ENCODE data around the gene SIPA1L3.

SIPA1L3 gene

DNA sequence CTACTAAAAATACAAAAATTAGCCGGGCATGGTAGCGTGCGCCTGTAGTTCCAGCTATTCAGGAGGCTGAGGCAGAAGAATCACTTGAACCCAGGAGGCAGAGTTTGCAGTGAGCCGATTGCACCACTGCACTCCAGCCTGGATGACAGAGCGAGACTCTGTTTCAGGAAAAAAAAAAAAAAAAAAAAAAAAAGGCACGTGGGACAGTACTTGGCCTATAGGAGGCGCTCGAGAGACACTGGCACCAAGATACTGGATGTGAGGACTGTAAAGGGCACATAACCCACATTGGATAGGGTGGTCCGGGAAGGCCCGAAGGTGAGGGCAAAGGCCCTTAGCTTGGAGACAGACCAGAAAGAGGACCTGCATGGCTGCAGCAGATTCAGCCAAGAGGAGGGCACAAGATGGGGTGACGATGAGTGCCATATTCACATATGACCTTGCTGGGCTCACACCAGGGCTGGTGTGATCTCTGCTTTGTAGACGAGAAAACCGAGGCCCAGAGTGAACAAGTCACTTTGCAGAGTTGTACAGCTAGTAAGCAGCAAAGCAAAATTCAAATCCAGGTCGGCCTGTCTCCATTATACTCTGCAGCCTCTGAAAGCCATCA, 227.6 kb downstream of the SIPA1L3 start:
- DNase-seq (ENCODE audit: low read depth, low spot score) = no peak
- H3K36me3 ChIP-seq (ENCODE audit: control insufficient read depth, insufficient read depth, low read length) = no peaks in the 10 kb centered on the region; the same call in 1 of the 2 replicates

GRCh38 chr19:38135150-38135998, 228.4 kb downstream of the SIPA1L3 start:
- Histone ChIP-seq H3K9me3 (ENCODE audit: control insufficient read depth, insufficient read depth, low read length) (no peaks in the 10 kb centered on the region), H3K4me1 (ENCODE audit: control insufficient read depth, insufficient read depth, low read length) (no peaks in the 10 kb centered on the region), H3K27me3 (ENCODE audit: control insufficient read depth, insufficient read depth, low read length) (no peaks in the 10 kb centered on the region), H3K27ac (ENCODE audit: low read length) (no peak overlapping the region), H3K36me3 (ENCODE audit: control insufficient read depth, insufficient read depth, low read length) (no peaks in the 10 kb centered on the region; the same call in 1 of the 2 replicates), H3K4me3 (ENCODE audit: low read length) (no peak overlapping the region)
- no peak for DNase-seq (ENCODE audit: low read depth, low spot score)
- WGBS (ENCODE audit: insufficient coverage, insufficient read length) = no CpG with 5 or more reads among the region's 21 CpGs

More for the DNA sequence above, 227.6 kb downstream of the SIPA1L3 start:
- Histone ChIP-seq H3K27me3 (ENCODE audit: control insufficient read depth, insufficient read depth, low read length) (no peaks in the 10 kb centered on the region), H3K4me3 (ENCODE audit: low read length) (no peak overlapping the region), H3K27ac (ENCODE audit: low read length) (no peak overlapping the region), H3K4me1 (ENCODE audit: control insufficient read depth, insufficient read depth, low read length) (no peaks in the 10 kb centered on the region), H3K9me3 (ENCODE audit: control insufficient read depth, insufficient read depth, low read length) (no peaks in the 10 kb centered on the region)
- WGBS (ENCODE audit: insufficient coverage, insufficient read length) = no CpG with 5 or more reads among the region's 14 CpGs

- Histone ChIP-seq H3K36me3 (ENCODE audit: control insufficient read depth, insufficient read depth, low read length) (0 out of 2 replicates have a peak, but pooled peaks cover 2% of the 10 kb centered on the region), H3K27me3 (ENCODE audit: control insufficient read depth, insufficient read depth, low read length) (no peaks in the 10 kb centered on the region), H3K4me3 (ENCODE audit: low read length) (no peak overlapping the region), H3K27ac (ENCODE audit: low read length) (no peak overlapping the region), H3K4me1 (ENCODE audit: control insufficient read depth, insufficient read depth, low read length) (no peaks in the 10 kb centered on the region), H3K9me3 (ENCODE audit: control insufficient read depth, insufficient read depth, low read length) (no peaks in the 10 kb centered on the region)
- WGBS (ENCODE audit: insufficient coverage, insufficient read length) = no CpG with 5 or more reads among the region's 6 CpGs
- no peak for DNase-seq (ENCODE audit: low read depth, low spot score)
Observed at GRCh38 chr19:38139122-38139521, 232.1 kb downstream of the SIPA1L3 start.

- WGBS (ENCODE audit: insufficient coverage, insufficient read length) = 100% methylated on average over 1 of the region's 13 CpGs
- Histone ChIP-seq H3K27ac (ENCODE audit: low read length) (no peak overlapping the region), H3K36me3 (ENCODE audit: control insufficient read depth, insufficient read depth, low read length) (peaks cover 2% of the 10 kb centered on the region; the same call in 1 of the 2 replicates), H3K27me3 (ENCODE audit: control insufficient read depth, insufficient read depth, low read length) (no peaks in the 10 kb centered on the region), H3K9me3 (ENCODE audit: control insufficient read depth, insufficient read depth, low read length) (no peaks in the 10 kb centered on the region), H3K4me1 (ENCODE audit: control insufficient read depth, insufficient read depth, low read length) (no peaks in the 10 kb centered on the region), H3K4me3 (ENCODE audit: low read length) (no peak overlapping the region)
- no peak for DNase-seq (ENCODE audit: low read depth, low spot score)
Observed at GRCh38 chr19:38141108-38141507, 234.1 kb downstream of the SIPA1L3 start.

DNA sequence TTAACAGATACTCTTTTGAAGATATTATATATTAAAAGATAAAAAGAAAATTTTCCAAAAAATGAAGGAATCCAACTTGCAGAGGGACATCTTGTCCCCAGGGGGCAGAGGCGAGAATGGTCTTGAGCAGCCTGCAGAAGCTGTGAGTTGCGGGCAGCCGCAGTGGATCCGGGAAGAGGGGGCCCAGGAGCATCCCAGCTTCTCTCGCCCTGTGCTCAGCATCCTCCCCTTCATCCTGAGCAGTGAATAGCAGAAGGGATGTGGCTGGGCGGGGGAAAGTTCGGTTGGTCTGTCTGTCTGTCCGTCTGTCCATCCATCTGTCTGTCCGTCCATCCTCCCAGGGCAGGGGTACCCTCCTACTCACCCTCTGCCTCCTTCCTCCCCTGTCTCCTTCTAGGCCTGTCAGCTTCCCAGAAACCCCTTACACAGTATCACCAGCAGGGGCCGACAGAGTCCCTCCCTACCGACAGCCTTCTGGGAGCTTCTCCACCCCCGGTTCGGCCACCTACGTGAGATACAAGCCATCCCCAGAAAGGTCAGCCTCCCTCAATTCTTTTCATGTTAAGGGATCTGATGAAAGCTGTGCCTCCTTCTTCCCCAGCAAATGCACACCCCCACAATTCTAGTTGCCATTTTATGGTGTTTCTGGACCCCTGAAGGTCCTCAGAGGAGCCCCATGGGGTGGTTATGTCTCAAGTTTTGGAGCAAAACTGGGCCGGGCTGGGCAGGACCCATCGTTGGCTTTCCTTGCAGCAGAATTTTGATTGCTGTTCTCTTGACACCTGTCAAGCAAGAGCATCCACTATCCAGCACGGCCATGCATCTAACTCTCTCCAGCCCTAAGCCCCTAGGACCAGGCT, 235.4 kb downstream of the SIPA1L3 start:
- Histone ChIP-seq H3K27me3 (ENCODE audit: control insufficient read depth, insufficient read depth, low read length) (no peaks in the 10 kb centered on the region), H3K4me3 (ENCODE audit: low read length) (no peak overlapping the region), H3K4me1 (ENCODE audit: control insufficient read depth, insufficient read depth, low read length) (no peaks in the 10 kb centered on the region), H3K36me3 (ENCODE audit: control insufficient read depth, insufficient read depth, low read length) (peaks cover 2% of the 10 kb centered on the region; the same call in 1 of the 2 replicates), H3K9me3 (ENCODE audit: control insufficient read depth, insufficient read depth, low read length) (no peaks in the 10 kb centered on the region), H3K27ac (ENCODE audit: low read length) (no peak overlapping the region)
- no CpG with 5 or more reads among the region's 17 CpGs for WGBS (ENCODE audit: insufficient coverage, insufficient read length)
- peak; percentile 57 for DNase-seq (ENCODE audit: low read depth, low spot score)

DNA sequence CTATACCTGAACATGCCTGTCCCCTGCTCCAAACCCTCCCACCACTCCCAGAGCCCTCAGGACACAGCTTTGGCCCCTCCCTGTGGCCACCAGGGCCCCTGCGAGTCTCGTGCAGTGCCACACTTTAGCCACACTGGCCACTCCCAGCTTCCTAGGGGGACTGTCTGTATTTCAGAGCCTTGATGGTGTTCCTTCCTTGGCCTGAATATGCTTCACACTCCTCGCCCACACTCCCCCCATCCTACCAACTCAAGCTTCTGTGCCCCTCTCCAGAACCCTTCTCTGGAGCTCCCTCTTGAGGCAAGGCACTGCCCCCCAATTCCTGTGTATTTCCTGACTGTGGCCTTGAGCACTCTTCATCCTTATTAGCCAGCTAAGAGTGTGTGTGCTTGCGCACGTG, 236.8 kb downstream of the SIPA1L3 start:
- H3K4me1 ChIP-seq (ENCODE audit: control insufficient read depth, insufficient read depth, low read length) = no peaks in the 10 kb centered on the region
- WGBS (ENCODE audit: insufficient coverage, insufficient read length) = no CpG with 5 or more reads among the region's 5 CpGs
- H3K36me3 ChIP-seq (ENCODE audit: control insufficient read depth, insufficient read depth, low read length) = peaks cover 2% of the 10 kb centered on the region; the same call in 1 of the 2 replicates
- H3K9me3 ChIP-seq (ENCODE audit: control insufficient read depth, insufficient read depth, low read length) = no peaks in the 10 kb centered on the region
- H3K27ac ChIP-seq (ENCODE audit: low read length) = no peak overlapping the region
- no peaks in the 10 kb centered on the region for H3K27me3 ChIP-seq (ENCODE audit: control insufficient read depth, insufficient read depth, low read length)
- H3K4me3 ChIP-seq (ENCODE audit: low read length) = no peak overlapping the region
- DNase-seq (ENCODE audit: low read depth, low spot score) = no peak

DNA sequence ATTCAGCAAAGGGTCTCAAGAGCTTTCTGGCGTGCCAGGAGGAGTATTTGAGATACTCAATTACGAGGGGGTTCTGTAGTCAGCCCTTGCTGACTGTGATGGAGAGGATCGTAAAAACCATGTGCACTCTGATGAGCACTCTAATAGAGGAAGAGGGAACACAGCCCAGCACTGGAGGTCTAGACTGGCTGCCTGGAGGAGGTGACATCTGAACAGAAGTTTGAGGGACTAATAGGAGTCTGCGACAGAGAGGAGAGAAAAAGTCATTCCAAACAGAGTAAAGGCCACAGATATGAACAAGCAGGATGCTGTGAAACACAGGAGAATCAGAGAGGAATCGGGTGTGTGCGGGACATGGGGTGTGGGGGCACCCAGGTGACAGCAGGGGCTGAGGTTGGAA, 237.7 kb downstream of the SIPA1L3 start:
- no peaks in the 10 kb centered on the region for H3K4me1 ChIP-seq (ENCODE audit: control insufficient read depth, insufficient read depth, low read length)
- H3K4me3 ChIP-seq (ENCODE audit: low read length) = no peak overlapping the region
- no peak overlapping the region for H3K27ac ChIP-seq (ENCODE audit: low read length)
- no peaks in the 10 kb centered on the region for H3K9me3 ChIP-seq (ENCODE audit: control insufficient read depth, insufficient read depth, low read length)
- no peak for DNase-seq (ENCODE audit: low read depth, low spot score)
- H3K36me3 ChIP-seq (ENCODE audit: control insufficient read depth, insufficient read depth, low read length) = peaks cover 2% of the 10 kb centered on the region; the same call in 1 of the 2 replicates
- no peaks in the 10 kb centered on the region for H3K27me3 ChIP-seq (ENCODE audit: control insufficient read depth, insufficient read depth, low read length)
- WGBS (ENCODE audit: insufficient coverage, insufficient read length) = no CpG with 5 or more reads among the region's 6 CpGs

- Histone ChIP-seq H3K27me3 (ENCODE audit: control insufficient read depth, insufficient read depth, low read length) (no peaks in the 10 kb centered on the region), H3K9me3 (ENCODE audit: control insufficient read depth, insufficient read depth, low read length) (no peaks in the 10 kb centered on the region), H3K27ac (ENCODE audit: low read length) (no peak overlapping the region), H3K36me3 (ENCODE audit: control insufficient read depth, insufficient read depth, low read length) (peaks cover 2% of the 10 kb centered on the region; the same call in 1 of the 2 replicates), H3K4me3 (ENCODE audit: low read length) (no peak overlapping the region), H3K4me1 (ENCODE audit: control insufficient read depth, insufficient read depth, low read length) (no peaks in the 10 kb centered on the region)
- no CpG with 5 or more reads among the region's 4 CpGs for WGBS (ENCODE audit: insufficient coverage, insufficient read length)
- no peak for DNase-seq (ENCODE audit: low read depth, low spot score)
Observed at GRCh38 chr19:38145623-38146022, 238.6 kb downstream of the SIPA1L3 start.

GRCh38 chr19:38148337-38148736, 241.3 kb downstream of the SIPA1L3 start:
- no peaks in the 10 kb centered on the region for H3K9me3 ChIP-seq (ENCODE audit: control insufficient read depth, insufficient read depth, low read length)
- no peak overlapping the region for H3K4me3 ChIP-seq (ENCODE audit: low read length)
- H3K27ac ChIP-seq (ENCODE audit: low read length) = no peak overlapping the region
- H3K27me3 ChIP-seq (ENCODE audit: control insufficient read depth, insufficient read depth, low read length) = no peaks in the 10 kb centered on the region
- H3K4me1 ChIP-seq (ENCODE audit: control insufficient read depth, insufficient read depth, low read length) = no peaks in the 10 kb centered on the region
- H3K36me3 ChIP-seq (ENCODE audit: control insufficient read depth, insufficient read depth, low read length) = peaks cover 6% of the 10 kb centered on the region; the same call in 1 of the 2 replicates
- DNase-seq (ENCODE audit: low read depth, low spot score) = no peak
- no CpG with 5 or more reads among the region's 9 CpGs for WGBS (ENCODE audit: insufficient coverage, insufficient read length)

- peaks cover 4% of the 10 kb centered on the region; the same call in 1 of the 2 replicates for H3K36me3 ChIP-seq (ENCODE audit: control insufficient read depth, insufficient read depth, low read length)
- no peak for DNase-seq (ENCODE audit: low read depth, low spot score)
- WGBS (ENCODE audit: insufficient coverage, insufficient read length) = no CpG with 5 or more reads among the region's 6 CpGs
- no peaks in the 10 kb centered on the region for H3K4me1 ChIP-seq (ENCODE audit: control insufficient read depth, insufficient read depth, low read length)
- no peaks in the 10 kb centered on the region for H3K27me3 ChIP-seq (ENCODE audit: control insufficient read depth, insufficient read depth, low read length)
- no peak overlapping the region for H3K4me3 ChIP-seq (ENCODE audit: low read length)
- no peaks in the 10 kb centered on the region for H3K9me3 ChIP-seq (ENCODE audit: control insufficient read depth, insufficient read depth, low read length)
- no peak overlapping the region for H3K27ac ChIP-seq (ENCODE audit: low read length)
Observed at GRCh38 chr19:38149661-38150061, 242.7 kb downstream of the SIPA1L3 start.

Measured in iPS DF 6.9 (cell line).